B cell (primary cell): ENCODE results near the gene LIPA. TPM values are rescaled to one million over a fixed set of nuclear protein-coding genes. Genes with fewer than 3 reads are reported as not detected.

ENCODE experiments used
- ATAC-seq: fragments of 200-7000 bp; cut with Tn5 transposase; one replicate; pipeline ENCODE4 v1.10.0; 2021; ENCODE audit warnings: low read depth, mild to moderate bottlenecking, moderate number of reproducible peaks, moderate library complexity
- CTCF ChIA-PET: fragments of 350-600 bp; sonication (Branson Sonifier 250); formaldehyde crosslinking; loops from one replicate; lab custom pipeline; 2021; ENCODE audit warnings: antibody characterized with exemption, inconsistent platforms; lab: Charles Lee
- POLR2A ChIA-PET: fragments of 350-600 bp; sonication (Branson Sonifier 250); formaldehyde crosslinking; loops from one replicate; lab custom pipeline; 2021; ENCODE audit warnings: antibody characterized with exemption; lab: Charles Lee
- DNase-seq: peaks from one replicate; pipeline ENCODE4 v3.0.0; 2013
- H2AFZ ChIP-seq: 2 replicates; pipeline ENCODE4 v1.6.1; 2012; ENCODE audit warnings: mild to moderate bottlenecking, low read depth, low read length; ENCODE audit not compliant: insufficient read depth, poor library complexity, severe bottlenecking
- H3K27ac ChIP-seq, 2 donors: 1 replicate in 1 of 2; 2 replicates in 1 of 2; pipeline ENCODE4 v1.5.1; 2012 to 2013; ENCODE audit warnings: low read length in 2 of 2, mild to moderate bottlenecking in 2 of 2, moderate library complexity in 1 of 2
- H3K27me3 ChIP-seq, 4 experiments: fragments of 200-600 bp in 1 of 4; sonication (generic) in 1 of 4; replicated peaks in 1 of 4; 1 replicate in 2 of 4; 2 replicates in 2 of 4; pipeline versions ENCODE4 v1.6.1 to v1.7.0; 2013 to 2016; ENCODE audit warnings: low read length in 3 of 4, mild to moderate bottlenecking in 2 of 4, mixed read lengths in 1 of 4, moderate library complexity in 1 of 4; ENCODE audit not compliant: insufficient read depth in 4 of 4, control insufficient read depth in 3 of 4; ENCODE audit errors: control extremely low read depth in 1 of 4
- H3K36me3 ChIP-seq, 2 experiments: replicated peaks in 1 of 2; 1 replicate in 1 of 2; 2 replicates in 1 of 2; pipeline versions ENCODE4 v1.6.1 to v1.7.1; 2013; ENCODE audit warnings: low read length in 1 of 2; ENCODE audit not compliant: insufficient read depth in 2 of 2, control insufficient read depth in 1 of 2; ENCODE audit errors: control extremely low read depth in 1 of 2, extremely low read depth in 1 of 2
- H3K4me1 ChIP-seq, 2 donors: fragments of 200-600 bp in 1 of 2; sonication (generic) in 1 of 2; 1 replicate in 1 of 2; 2 replicates in 1 of 2; pipeline versions ENCODE4 v1.5.1 to v1.6.1; 2013 to 2017; ENCODE audit warnings: low read length in 2 of 2; ENCODE audit not compliant: control insufficient read depth in 2 of 2, insufficient read depth in 2 of 2
- H3K4me2 ChIP-seq: replicated peaks from 2 replicates; pipeline ENCODE3; 2012; ENCODE audit warnings: mild to moderate bottlenecking, low read depth, low read length; ENCODE audit not compliant: poor library complexity, severe bottlenecking
- H3K4me3 ChIP-seq, 5 experiments: fragments of 200-600 bp in 1 of 5; sonication (generic) in 1 of 5; 1 replicate in 3 of 5; 2 replicates in 2 of 5; pipeline versions ENCODE4 v1.5.1 to v1.7.0; 2011 to 2016; ENCODE audit warnings: low read length in 4 of 5, mild to moderate bottlenecking in 4 of 5, low read depth in 2 of 5, control low read depth in 1 of 5, moderate library complexity in 1 of 5; ENCODE audit not compliant: insufficient read depth in 1 of 5; ENCODE audit errors: control extremely low read depth in 1 of 5, extremely low read depth in 1 of 5
- H3K79me2 ChIP-seq: fragments of 200-600 bp; sonication (generic); one replicate; pipeline ENCODE4 v1.6.0; 2016; ENCODE audit warnings: low read length; ENCODE audit not compliant: control insufficient read depth, insufficient read depth
- H3K9ac ChIP-seq: fragments of 200-600 bp; sonication (generic); 2 replicates; pipeline ENCODE4 v1.6.1; 2017; ENCODE audit warnings: mild to moderate bottlenecking, low read length, moderate library complexity
- H3K9me3 ChIP-seq, 3 donors: one replicate each; pipeline versions ENCODE4 v1.6.1 to v1.7.1; 2013; ENCODE audit warnings: low read length in 2 of 3; ENCODE audit not compliant: control insufficient read depth in 2 of 3, insufficient read depth in 1 of 3; ENCODE audit errors: control extremely low read depth in 1 of 3
- H4K20me1 ChIP-seq: 2 replicates; pipeline ENCODE4 v1.6.0; 2012; ENCODE audit warnings: mild to moderate bottlenecking, low read length; ENCODE audit not compliant: insufficient read depth, control insufficient read depth, poor library complexity, severe bottlenecking
- H3K27ac Mint-ChIP-seq: one replicate; pipeline ENCODE4 v1.8.0; 2021; ENCODE audit warnings: mixed read lengths
- H3K27me3 Mint-ChIP-seq: one replicate; pipeline ENCODE4 v1.8.0; 2021; ENCODE audit warnings: mixed read lengths
- H3K4me1 Mint-ChIP-seq: one replicate; pipeline ENCODE4 v1.8.0; 2021; ENCODE audit warnings: mixed read lengths
- H3K4me3 Mint-ChIP-seq: one replicate; pipeline ENCODE4 v1.8.0; 2021; ENCODE audit warnings: mixed read lengths
- H3K9me3 Mint-ChIP-seq: one replicate; pipeline ENCODE4 v1.8.0; 2022; ENCODE audit warnings: mixed read lengths; ENCODE audit not compliant: insufficient read depth
- CTCF ChIP-seq: fragments of 200-600 bp; IDR thresholded peaks from one replicate; pipeline ENCODE4 v1.8.0; 2022; ENCODE audit warnings: antibody characterized with exemption, mild to moderate bottlenecking
- EZH2 ChIP-seq: IDR thresholded peaks from 2 replicates; pipeline ENCODE4 v1.6.1; 2012; ENCODE audit warnings: borderline replicate concordance, low read depth, mild to moderate bottlenecking, moderate library complexity, low read length; ENCODE audit not compliant: insufficient read depth, poor library complexity, severe bottlenecking
- WGBS: methylation state at CpG from one replicate; pipeline ENCODE4 v1.1.5; 2013; ENCODE audit warnings: missing lambda C conversion rate; ENCODE audit not compliant: insufficient coverage; 5-methylcytosine and 5-hydroxymethylcytosine counted together
- intact Hi-C: fragments of 100-400 bp; cut with micrococcal nuclease; formaldehyde crosslinking; loops from one replicate; pipeline ENCODE4 v1.10.0; 2022
- polyA plus RNA-seq: library from polyadenylated mRNA; depleted of rRNA; stranded (reverse); fragments of >200 nt; gene quantifications from 2 replicates; pipeline ENCODE4 v1.2.3, GENCODE V29; 2012
- total RNA-seq, 2 donors: library from RNA; stranded (reverse); fragments of 120-200 nt in 1 of 2; gene quantifications; 1 replicate in 1 of 2; 2 replicates in 1 of 2; pipeline versions ENCODE4 v1.2.3 to v1.2.4, GENCODE V29; 2013 to 2022

LIPA gene
- total and polyA plus RNA-seq, 2 donors (not counting 1 experiment from before 2014, with no cell fraction given): 16.4 to 36.5 TPM

GRCh38 chr10:89236226-89236797 is 15.3 kb downstream of the LIPA start:
- Mint-ChIP-seq H3K4me3 (no peak overlapping the region), H3K4me1 (no peaks in the 10 kb centered on the region), H3K27ac (no peak overlapping the region), H3K9me3 (no peaks in the 10 kb centered on the region), H3K27me3 (no peaks in the 10 kb centered on the region)
- ChIA-PET POLR2A (no interaction called here), CTCF (interaction anchor here (0.9 to 1.5 kb wide), 2 partner anchors 19 to 22 kb away, joined by 3 to 6 read pairs; no protein-coding TSS in a partner anchor)
- Histone ChIP-seq H3K9me3 (no peaks in the 10 kb centered on the region), H4K20me1 (no peaks in the 10 kb centered on the region), H3K27me3 (no peaks in the 10 kb centered on the region), H2AFZ (no peak overlapping the region), H3K27ac (no peak overlapping the region), H3K9ac (no peak overlapping the region), H3K4me3 (no peak overlapping the region), H3K79me2 (peaks cover 30% of the 10 kb centered on the region), H3K4me1 (no peaks in the 10 kb centered on the region), H3K4me2 (no peak overlapping the region), H3K36me3 (peaks cover 0 to 54% of the 10 kb centered on the region in 2 experiments)
- intact Hi-C loops: no loop called here
- no peak for DNase-seq
- no peak for ATAC-seq
- WGBS: 100% methylated on average over 2 of the region's 4 CpGs
- TF ChIP-seq EZH2 (no peak), CTCF (no peak)

GRCh38 chr10:89235073-89235798 is 16.3 kb downstream of the LIPA start:
- TF ChIP-seq CTCF: no peak
- TF ChIP-seq EZH2: no peak
- H3K4me2 ChIP-seq: no peak overlapping the region
- WGBS: 98% methylated on average over 10 of the region's 12 CpGs

More at GRCh38 chr10:89235073-89235798, 16.3 kb downstream of the LIPA start:
- Mint-ChIP-seq H3K4me1 (no peaks in the 10 kb centered on the region), H3K4me3 (no peak overlapping the region), H3K27ac (no peak overlapping the region), H3K27me3 (no peaks in the 10 kb centered on the region), H3K9me3 (no peaks in the 10 kb centered on the region)
- H4K20me1 ChIP-seq: no peaks in the 10 kb centered on the region
- no peak overlapping the region for H3K27ac ChIP-seq
- DNase-seq: no peak
- ChIA-PET CTCF (interaction anchor here (1.5 to 4.0 kb wide), 2 partner anchors 17 to 21 kb away, joined by 6 to 22 read pairs; no protein-coding TSS in a partner anchor), POLR2A (no interaction called here)
- H3K9ac ChIP-seq: no peak overlapping the region
- H3K79me2 ChIP-seq: peaks cover 22% of the 10 kb centered on the region
- no peak for ATAC-seq
- no peaks in the 10 kb centered on the region for H3K4me1 ChIP-seq
- peaks cover 0 to 55% of the 10 kb centered on the region in 2 experiments for H3K36me3 ChIP-seq
- H3K27me3 ChIP-seq: no peaks in the 10 kb centered on the region
- H3K9me3 ChIP-seq: no peaks in the 10 kb centered on the region
- intact Hi-C loops: no loop called here
- no peak overlapping the region for H3K4me3 ChIP-seq
- H2AFZ ChIP-seq: no peak overlapping the region
